Measurements from ENCODE around the gene DHRSX.

DHRSX gene

DNA sequence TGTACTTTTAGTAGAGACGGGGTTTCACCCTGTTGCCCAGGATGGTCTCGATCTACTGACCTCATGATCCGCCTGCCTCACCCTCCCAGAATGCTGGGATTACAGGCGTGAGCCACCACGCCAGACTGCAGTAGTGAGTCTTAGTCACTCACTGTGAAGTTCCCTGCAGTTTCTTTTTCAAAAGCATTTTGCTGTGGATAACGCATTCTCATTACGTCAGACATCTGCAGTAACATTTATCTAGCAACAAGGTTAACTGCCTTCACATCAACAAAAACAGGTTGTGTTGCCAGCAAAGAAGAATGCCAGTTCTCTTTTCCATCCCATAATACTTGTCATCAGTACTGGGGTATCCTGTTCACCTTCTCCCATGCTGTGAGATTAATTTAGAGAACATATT is 164.6 kb downstream of the DHRSX start:
- FAIRE-seq (no peak), DNase-seq (ENCODE audit: insufficient read length, low spot score) (no peak)
- TF ChIP-seq, protein P1, sequence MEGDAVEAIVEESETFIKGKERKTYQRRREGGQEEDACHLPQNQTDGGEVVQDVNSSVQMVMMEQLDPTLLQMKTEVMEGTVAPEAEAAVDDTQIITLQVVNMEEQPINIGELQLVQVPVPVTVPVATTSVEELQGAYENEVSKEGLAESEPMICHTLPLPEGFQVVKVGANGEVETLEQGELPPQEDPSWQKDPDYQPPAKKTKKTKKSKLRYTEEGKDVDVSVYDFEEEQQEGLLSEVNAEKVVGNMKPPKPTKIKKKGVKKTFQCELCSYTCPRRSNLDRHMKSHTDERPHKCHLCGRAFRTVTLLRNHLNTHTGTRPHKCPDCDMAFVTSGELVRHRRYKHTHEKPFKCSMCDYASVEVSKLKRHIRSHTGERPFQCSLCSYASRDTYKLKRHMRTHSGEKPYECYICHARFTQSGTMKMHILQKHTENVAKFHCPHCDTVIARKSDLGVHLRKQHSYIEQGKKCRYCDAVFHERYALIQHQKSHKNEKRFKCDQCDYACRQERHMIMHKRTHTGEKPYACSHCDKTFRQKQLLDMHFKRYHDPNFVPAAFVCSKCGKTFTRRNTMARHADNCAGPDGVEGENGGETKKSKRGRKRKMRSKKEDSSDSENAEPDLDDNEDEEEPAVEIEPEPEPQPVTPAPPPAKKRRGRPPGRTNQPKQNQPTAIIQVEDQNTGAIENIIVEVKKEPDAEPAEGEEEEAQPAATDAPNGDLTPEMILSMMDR (IDR thresholded peaks at IDR 0.05; ENCODE audit: insufficient read depth, missing control alignments), result no peak

DNA sequence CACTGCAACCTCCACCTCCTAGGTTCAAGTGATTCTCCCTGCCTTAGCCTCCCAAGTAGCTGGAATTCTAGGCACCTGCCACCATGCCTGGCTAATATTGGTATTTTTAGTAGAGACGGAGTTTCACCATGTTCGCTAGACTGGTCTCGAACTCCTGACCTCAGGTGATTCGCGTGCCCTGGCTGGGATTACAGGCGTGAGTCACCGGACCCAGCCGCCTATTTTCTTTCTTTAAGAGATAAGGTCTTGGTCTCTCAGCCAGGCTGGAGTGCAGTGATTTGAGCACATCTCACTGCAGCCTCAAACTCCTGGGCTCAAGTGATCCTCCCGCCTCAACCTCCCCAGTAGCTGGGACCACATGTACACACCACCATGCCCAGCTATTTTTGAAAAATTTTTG is 166.5 kb downstream of the DHRSX start:
- no peak for DNase-seq (ENCODE audit: insufficient read length, low spot score)
- no peak for FAIRE-seq
- TF ChIP-seq, protein P1 (IDR thresholded peaks at IDR 0.05; ENCODE audit: insufficient read depth, missing control alignments), result no peak

DNA sequence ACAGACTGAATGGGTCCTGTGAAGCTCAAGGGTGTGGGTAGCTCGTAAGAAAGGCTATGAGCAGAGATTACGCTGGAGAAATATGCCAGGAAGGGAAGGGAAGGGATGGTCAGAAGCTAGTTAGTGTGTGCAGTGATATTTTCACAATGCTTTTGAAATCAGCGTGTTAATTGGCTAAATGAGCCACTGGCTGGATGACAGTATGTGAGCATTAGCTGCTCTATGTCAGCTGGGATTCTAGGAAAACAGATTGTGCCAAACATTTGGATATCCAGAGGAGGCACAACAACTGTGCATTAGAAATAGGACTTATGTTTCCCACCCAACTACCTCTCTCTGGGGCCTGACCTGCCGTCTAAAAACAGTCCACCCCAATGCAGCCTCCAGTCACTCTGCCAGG is 168.5 kb downstream of the DHRSX start:
- no peak for FAIRE-seq
- TF ChIP-seq, protein P1 (IDR thresholded peaks at IDR 0.05; ENCODE audit: insufficient read depth, missing control alignments), result no peak

DNA sequence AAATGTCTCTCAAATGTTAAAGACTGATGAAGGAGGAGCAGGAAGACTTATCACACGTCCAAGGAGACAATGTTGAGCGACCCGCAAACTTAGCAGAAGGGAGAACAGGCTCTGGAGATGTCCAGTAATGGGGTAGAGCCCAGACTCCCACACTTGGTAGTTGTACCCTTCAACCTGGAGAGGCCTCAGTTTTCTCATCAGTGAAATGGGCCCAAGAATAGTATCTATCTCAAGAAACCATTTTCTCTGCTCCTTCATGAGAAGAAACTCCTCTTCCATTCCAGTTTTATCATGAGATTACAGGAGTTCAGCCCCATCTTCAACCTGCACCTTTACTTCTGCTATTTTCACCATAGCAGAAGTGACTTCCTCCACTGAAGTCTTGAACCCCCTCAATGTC is 169.9 kb downstream of the DHRSX start:
- no peak for DNase-seq (ENCODE audit: insufficient read length, low spot score)
- FAIRE-seq, result no peak
- TF ChIP-seq, protein P1 (IDR thresholded peaks at IDR 0.05; ENCODE audit: insufficient read depth, missing control alignments), result no peak

More for the DNA sequence above, 168.5 kb downstream of the DHRSX start:
- DNase-seq (ENCODE audit: insufficient read length, low spot score), result no peak

DNA sequence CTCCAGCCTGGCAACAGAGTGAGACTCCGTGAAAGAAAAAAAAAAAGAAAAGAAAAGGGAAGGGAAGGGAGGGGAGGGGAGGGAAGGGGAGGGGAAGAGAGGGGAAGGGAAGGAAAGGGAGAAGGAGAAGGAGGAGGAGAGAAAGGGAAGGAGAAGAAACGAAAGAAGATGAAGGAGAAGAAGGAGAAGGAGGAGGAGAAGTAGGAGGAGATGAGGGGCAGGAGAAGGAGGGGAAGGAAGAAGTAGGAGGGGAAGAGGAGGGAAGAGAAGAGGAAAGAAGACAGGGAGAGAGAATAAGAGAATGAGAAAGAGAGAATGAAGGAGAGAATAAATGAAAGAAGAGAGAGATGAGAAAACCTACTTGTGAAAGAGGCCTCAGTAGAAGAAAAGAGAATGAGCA is 170.3 kb downstream of the DHRSX start:
- DNase-seq (ENCODE audit: insufficient read length, low spot score) (no peak), FAIRE-seq (no peak)
- TF ChIP-seq, protein P1 (IDR thresholded peaks at IDR 0.05; ENCODE audit: insufficient read depth, missing control alignments), result no peak

DNA sequence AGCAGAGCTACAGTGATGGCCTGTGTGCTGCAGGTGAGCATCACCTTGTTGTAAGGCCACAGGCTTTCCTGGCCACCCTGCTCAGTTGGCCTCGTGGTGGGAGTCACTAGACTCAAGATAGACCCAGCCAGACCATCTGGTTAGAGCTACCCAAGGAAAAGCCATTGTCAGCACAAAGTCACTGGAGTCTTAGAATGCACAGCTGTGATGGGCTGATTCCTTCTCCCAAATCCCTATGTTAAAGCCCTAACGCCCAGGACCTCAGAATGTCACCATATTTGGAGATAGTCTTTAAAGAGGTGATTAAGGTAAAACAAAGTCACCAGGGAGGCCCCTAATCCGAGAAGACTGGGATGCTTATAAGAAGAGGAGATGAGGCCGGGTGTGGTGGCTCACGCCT is 173.4 kb downstream of the DHRSX start:
- FAIRE-seq (no peak), DNase-seq (ENCODE audit: insufficient read length, low spot score) (no peak)
- TF ChIP-seq, protein P1 (IDR thresholded peaks at IDR 0.05; ENCODE audit: insufficient read depth, missing control alignments), result no peak

DNA sequence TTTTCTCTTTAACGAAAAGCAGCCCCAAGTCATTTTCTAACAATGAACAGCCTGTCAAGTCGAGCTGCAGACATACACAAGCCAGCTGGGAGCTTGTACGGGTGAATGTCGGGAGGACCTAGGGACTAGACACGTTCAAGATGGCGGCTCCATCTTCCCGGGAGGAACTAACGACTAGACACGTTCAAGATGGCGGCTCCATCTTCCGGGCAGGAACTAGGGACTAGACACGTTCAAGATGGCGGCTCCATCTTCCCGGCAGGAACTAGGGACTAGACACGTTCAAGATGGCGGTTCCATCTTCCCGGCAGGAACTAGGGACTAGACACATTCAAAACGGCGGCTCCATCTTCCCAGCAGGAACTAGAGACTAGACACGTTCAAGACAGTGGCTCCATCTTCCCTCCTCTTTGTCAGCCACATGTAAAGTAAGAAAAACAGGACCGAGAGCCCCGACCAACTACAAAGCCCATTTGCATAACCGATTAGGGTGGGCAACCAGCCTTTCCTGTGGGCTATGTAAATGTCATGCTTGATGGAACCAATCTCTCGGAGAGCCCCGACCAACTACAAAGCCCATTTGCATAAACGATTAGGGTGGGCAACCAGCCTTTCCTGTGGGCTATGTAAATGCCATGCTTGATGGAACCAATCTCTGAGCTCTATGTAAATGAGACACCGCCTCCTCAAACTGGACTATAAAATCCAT is 175.5 kb downstream of the DHRSX start:
- no peak for DNase-seq (ENCODE audit: insufficient read length, low spot score)
- TF ChIP-seq, protein P1 (IDR thresholded peaks at IDR 0.05; ENCODE audit: insufficient read depth, missing control alignments), result no peak
- no peak for FAIRE-seq
